Dedifferentiated amniotic fluid mesenchymal stem cell (primary cell): ENCODE measurements around the gene PARD3B.
A peak's percentile ranks its signal among the peaks of the same experiment; 100 is the strongest.

Source experiments
- DNase-seq: peaks from one replicate; pipeline ENCODE4 v3.0.0-alpha.2; 2016; ENCODE audit errors: extremely low spot score

Gene PARD3B

GRCh38 chr2:204840504-204840903 lies 295.2 kb downstream of the PARD3B start:
- no peak for DNase-seq

- no peak for DNase-seq
Measured at GRCh38 chr2:204842068-204842467, 296.8 kb downstream of the PARD3B start.

GRCh38 chr2:204842661-204843485 lies 297.6 kb downstream of the PARD3B start:
- peak; percentile 95 for DNase-seq

DNA sequence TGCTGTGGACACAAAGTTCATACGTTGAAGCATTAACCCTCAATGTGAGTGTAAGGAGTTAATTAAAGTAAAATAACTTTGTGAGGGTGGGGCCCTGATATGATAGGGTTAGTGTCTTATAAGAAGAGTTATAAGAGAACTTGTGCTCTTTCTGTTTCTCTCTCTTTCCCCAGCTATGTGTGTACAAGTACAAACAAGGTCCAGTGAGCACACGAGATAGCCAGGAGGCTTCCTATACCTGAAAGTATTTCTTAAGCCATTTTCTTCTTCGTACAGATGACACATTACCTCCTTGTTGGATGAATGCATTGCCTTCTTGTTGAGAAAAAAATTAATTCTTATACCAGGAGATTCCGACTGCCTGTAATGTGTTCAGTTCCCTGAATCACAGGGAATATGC lies 301.2 kb downstream of the PARD3B start:
- DNase-seq: no peak

GRCh38 chr2:204849892-204850291 lies 304.6 kb downstream of the PARD3B start:
- no peak for DNase-seq

DNA sequence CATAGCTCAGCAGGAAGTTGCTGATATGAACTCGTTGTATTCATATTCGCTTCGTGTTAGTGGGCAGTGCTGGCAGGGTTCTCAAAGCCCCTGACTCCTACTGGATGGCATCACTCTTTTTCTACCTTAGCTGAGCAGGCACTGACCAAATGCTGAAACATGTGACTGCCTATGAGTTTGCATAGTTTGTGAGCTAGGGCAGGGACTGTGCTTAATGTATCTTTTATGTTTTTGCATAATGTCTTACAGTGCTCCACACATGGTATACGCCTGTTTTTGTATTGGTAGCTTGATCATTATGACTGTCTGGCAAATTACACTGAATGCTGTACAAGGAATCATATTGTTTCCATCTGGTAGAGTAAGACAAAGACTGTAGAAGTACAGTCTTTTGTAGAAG lies 305.3 kb downstream of the PARD3B start:
- DNase-seq: no peak

DNA sequence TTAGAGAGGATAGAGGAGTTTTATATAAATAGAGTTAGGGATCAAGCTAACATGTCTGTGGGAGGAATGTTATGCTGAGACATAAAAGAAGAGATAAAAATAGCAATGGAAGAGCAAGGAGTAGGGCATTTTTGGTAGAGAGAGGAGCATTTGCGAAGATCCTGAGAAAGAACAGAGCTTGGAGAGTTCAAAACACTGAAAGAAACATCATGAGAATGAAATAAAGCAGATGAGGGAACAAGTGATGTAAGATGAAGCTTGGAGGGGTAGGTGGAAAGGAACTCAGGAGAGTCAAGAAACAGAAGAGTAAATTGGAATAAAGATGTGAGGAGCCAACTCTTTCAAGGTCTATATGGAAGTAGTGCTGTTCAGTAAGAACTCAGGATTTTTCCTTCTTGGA lies 308.6 kb downstream of the PARD3B start:
- DNase-seq: no peak

GRCh38 chr2:204860274-204860673 lies 315.0 kb downstream of the PARD3B start:
- no peak for DNase-seq

- DNase-seq: no peak
Measured at GRCh38 chr2:204862809-204863208, 317.5 kb downstream of the PARD3B start.

DNA sequence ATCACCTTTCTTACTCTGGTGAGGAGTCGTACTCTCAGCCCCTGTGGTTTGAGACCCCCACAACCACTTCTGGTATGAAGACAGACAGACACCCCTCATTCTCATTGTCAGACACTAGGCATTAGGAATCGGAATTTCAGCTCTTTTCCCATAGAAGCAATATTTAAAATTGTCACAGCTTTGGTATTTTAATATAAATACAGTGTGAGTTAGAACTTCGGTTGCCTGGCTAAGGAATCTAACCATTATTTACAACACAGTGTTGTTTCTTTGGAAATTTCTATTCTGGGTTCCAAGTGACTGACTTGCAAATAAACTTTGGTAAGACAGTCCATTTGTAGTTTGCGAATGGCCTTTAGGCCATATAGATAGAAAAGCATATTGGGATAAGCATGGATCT lies 318.1 kb downstream of the PARD3B start:
- DNase-seq: peak; percentile 17

DNA sequence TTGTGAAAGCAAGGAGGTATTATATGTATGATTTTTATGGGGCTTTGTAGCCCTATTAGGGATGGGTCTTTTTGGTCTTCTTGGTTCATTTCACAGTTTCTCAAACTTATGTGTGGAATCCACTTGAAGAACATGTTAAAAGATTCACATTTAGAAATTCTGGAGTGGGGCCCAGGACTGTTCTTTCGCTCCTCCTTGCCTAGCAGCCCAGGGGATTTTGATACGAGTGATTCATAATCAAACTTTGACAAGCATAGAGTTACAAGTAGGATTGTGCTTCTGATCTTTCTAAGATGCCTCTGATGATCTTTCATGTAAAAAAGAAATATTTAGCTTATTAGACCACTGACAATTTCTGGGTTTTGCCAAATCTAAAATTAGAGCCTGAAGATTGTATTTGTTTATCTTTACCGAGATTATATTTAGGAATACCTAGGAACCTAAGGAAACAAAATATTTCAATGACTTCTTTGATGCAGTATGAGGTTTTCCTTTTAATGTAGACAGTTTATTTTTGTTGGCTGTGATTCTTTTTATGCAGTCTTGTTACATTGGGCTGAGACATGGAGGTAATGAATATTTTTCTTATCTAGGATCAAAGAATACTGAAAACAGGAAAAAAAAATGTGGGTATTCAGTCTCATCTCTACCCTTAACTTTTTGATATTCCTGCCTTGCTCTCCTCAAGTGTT lies 324.0 kb downstream of the PARD3B start:
- DNase-seq: peak; percentile 32

DNA sequence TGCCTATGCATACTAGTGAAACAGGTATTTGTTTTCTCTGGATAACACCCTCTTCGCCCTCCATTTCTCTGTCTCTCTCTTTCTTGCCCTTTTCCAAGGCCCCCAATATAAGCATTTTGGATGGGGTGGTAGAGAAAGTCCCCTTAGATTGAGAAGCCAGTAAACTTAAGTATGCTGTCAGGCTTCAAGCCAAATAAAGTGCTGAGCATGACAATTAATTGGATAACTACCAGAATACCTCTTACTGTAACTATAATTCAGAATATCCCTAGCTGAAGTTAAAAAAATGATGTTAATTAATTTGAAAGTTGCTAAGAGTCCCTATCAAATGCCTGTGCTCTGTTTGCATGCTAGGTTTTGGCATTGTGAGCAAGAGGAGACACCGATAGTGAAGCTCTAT lies 324.8 kb downstream of the PARD3B start:
- no peak for DNase-seq

- DNase-seq: peak; percentile 65
Measured at GRCh38 chr2:204871231-204871953, 326.1 kb downstream of the PARD3B start.

- no peak for DNase-seq
Measured at GRCh38 chr2:204876311-204876710, 331.0 kb downstream of the PARD3B start.

DNA sequence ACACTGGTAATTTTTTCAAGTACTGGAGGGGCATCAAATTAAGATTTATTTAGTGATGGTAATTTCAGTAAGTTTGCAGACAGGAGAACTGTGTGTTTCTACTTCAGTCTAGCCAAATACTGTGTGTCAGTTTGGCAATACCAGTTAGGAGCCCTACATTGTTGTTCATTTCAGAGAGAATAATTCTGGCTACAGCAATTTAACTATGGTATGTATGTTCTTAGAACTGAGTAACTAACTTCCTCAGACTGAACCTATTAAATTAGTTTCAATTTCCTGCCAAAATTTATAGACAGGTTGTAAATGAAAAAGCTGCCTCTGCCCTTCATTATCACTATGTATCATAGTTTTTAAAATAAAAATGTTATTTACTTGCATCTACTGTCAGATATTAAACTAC lies 332.4 kb downstream of the PARD3B start:
- no peak for DNase-seq

DNA sequence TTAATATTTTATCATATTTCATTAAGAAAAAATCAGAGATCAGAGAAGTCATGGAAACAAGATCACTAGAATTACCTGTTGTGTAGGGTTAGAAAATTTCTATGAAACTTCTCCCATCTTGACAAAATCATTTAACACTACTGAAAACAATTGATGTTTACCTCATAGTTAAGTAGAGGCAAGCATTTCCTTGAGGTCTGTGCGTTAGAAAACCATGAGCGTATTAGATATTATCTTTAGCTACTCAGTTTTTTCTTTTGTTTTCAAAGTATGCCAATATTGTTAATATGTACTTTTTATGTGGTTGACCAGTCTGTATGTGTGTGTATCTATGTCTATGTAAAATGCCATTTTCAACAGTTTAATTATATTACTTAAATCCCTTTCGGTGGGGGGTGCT lies 335.7 kb downstream of the PARD3B start:
- DNase-seq: no peak

GRCh38 chr2:204881655-204882054 lies 336.4 kb downstream of the PARD3B start:
- DNase-seq: no peak

DNA sequence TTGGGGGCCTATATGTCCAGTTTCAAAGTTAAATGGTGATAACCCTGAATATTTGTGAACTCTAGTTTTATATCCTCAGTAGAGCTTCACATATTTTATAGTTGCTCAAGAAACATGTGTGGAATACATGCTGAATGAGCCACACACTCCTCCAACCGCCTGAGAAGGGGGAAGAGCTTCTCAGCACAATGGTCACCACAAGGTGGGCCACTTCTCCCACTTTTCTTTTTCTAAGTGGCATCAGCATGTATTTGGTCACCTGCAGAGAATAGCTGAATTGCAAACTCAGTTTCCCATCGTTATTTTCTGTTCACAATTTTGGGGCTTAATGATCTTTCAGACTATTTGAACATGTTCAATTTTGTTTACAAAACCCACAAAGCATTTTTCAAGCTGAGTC lies 340.5 kb downstream of the PARD3B start:
- no peak for DNase-seq

GRCh38 chr2:204886713-204887112 lies 341.4 kb downstream of the PARD3B start:
- DNase-seq: no peak

GRCh38 chr2:204888222-204888621 lies 342.9 kb downstream of the PARD3B start:
- no peak for DNase-seq

- DNase-seq: no peak
Measured at GRCh38 chr2:204890680-204891079, 345.4 kb downstream of the PARD3B start.

DNA sequence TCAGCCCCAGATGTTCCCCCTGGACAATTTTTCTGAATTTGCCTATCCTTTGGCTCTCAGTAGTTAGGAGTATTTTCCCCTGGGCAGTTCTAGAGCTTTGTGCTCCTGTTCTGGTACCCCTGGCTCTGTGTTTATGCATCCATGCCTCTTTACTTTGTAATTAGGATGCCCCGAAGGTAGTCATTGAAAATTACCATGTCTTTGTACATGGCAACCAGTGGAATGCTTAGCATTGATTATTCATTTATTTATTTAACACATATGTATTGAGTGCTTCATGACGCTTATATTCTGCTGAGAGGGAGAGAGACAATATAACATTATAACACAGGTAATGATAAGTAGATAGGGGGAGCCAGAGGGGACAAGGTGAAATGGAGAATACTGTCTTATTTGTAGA lies 346.5 kb downstream of the PARD3B start:
- no peak for DNase-seq
